Subcutaneous adipose tissue (tissue), 4 donors: Measurements from ENCODE around the gene WDR6. TPM values are rescaled to one million over a fixed set of nuclear protein-coding genes. Genes with fewer than 3 reads are reported as not detected.

Experiments
- CTCF ChIP-seq: fragments of 450-650 bp; IDR thresholded peaks from one replicate; pipeline ENCODE4 v1.5.1; 2016; ENCODE audit warnings: low read depth, mild to moderate bottlenecking, control low read depth, antibody characterized with exemption, moderate library complexity
- small RNA-seq: library from RNA; depleted of rRNA; stranded (forward); fragments of <200 nt; gene quantifications from one replicate; pipeline ENCODE3, GENCODE V24; 2016
- total RNA-seq, 4 donors: library from RNA; depleted of rRNA; stranded (reverse); fragments of >200 nt; gene quantifications; one replicate each; pipeline ENCODE4 v1.1.0, GENCODE V29; 2016

WDR6 gene
- total RNA-seq, 4 donors from 2014 or later: 23.8 to 60.2 (median 56.0) TPM

GRCh38 chr3:49035281-49035680 lies 28.1 kb downstream of the WDR6 start:
- TF ChIP-seq CTCF: no peak

GRCh38 chr3:49053543-49053942 lies 46.4 kb downstream of the WDR6 start:
- TF ChIP-seq CTCF: no peak

- no peak for TF ChIP-seq CTCF
These were observed 47.2 kb downstream of the WDR6 start for GRCh38 chr3:49054344-49054862.

- no peak for TF ChIP-seq CTCF
These were observed 50.1 kb downstream of the WDR6 start for GRCh38 chr3:49057268-49057667.

- TF ChIP-seq CTCF: no peak
These were observed 50.8 kb downstream of the WDR6 start for GRCh38 chr3:49058011-49058410.

Small RNAs within 50 kb of the gene (small RNA-seq; reads per million reads assigned to genes)
- gene MIR191 (10,255 reads per million, percentile 100 among the genes with 10 or more reads in this experiment), gene MIR425 (41.7 reads per million, percentile 96 among the genes with 10 or more reads in this experiment)

Other genes starting within 250 kb of the WDR6 start
- gene PRKAR2A, start 159.5 kb upstream of the WDR6 start, total RNA-seq: 10 to 100 TPM; 25.8 to 40.3 (median 33.2) TPM
- 10 to 100 TPM; 28.8 to 58.4 (median 42.2) TPM for gene SLC25A20, start 108.5 kb upstream of the WDR6 start, total RNA-seq
- 100 to 1,000 TPM in 1 of 4 donors, 10 to 100 TPM in 3; 63.4 to 110 (median 80.2) TPM for gene ARIH2, start 88.5 kb upstream of the WDR6 start, total RNA-seq
- gene P4HTM, start 17.1 kb upstream of the WDR6 start, total RNA-seq: 10 to 100 TPM; 15.3 to 30.6 (median 26.0) TPM
- 10 to 100 TPM; 10.6 to 43.3 (median 29.8) TPM for gene DALRD3, start 11.2 kb downstream of the WDR6 start, total RNA-seq
- 100 to 1,000 TPM in 3 of 4 donors, 10 to 100 TPM in 1; 95.4 to 179 (median 127) TPM for gene NDUFAF3, start 14.7 kb downstream of the WDR6 start, total RNA-seq
- gene IMPDH2, start 22.0 kb downstream of the WDR6 start, total RNA-seq: 100 to 1,000 TPM in 2 of 4 donors, 10 to 100 TPM in 2; 92.3 to 126 (median 105) TPM
- 10 to 100 TPM; 47.9 to 90.7 (median 76.5) TPM for gene QRICH1, start 86.7 kb downstream of the WDR6 start, total RNA-seq
- 100 to 1,000 TPM; 198 to 233 (median 211) TPM for gene QARS1, start 97.4 kb downstream of the WDR6 start, total RNA-seq
- gene USP19, start 113.4 kb downstream of the WDR6 start, total RNA-seq: 10 to 100 TPM; 26.4 to 73.8 (median 52.3) TPM
- gene LAMB2, start 125.7 kb downstream of the WDR6 start, total RNA-seq: 100 to 1,000 TPM; 411 to 623 (median 527) TPM
- gene CCDC71, start 158.9 kb downstream of the WDR6 start, total RNA-seq: 10 to 100 TPM; 18.3 to 28.3 (median 25.1) TPM
- gene KLHDC8B, start 164.2 kb downstream of the WDR6 start, total RNA-seq: 100 to 1,000 TPM in 1 of 4 donors, 10 to 100 TPM in 3; 28.4 to 166 (median 64.0) TPM